ENCODE measurements around the gene NAALADL1. TPM values are rescaled to one million over a fixed set of nuclear protein-coding genes. Genes with fewer than 3 reads are reported as not detected.
"Not testable (repeated sequence)": the region's sequence is repeated elsewhere in the genome, so short reads cannot be mapped to it uniquely, and the experiment has no call there.

Gene NAALADL1
- total RNA-seq, 1 experiment from 2014 or later = 1.4 TPM

GRCh38 chr11:65021509-65021908, 36.8 kb downstream of the NAALADL1 start:
- Histone ChIP-seq H3K27me3 (ENCODE audit: control insufficient read depth, insufficient read depth, low read length) (no peaks in the 10 kb centered on the region), H3K36me3 (replicated peaks; ENCODE audit: control insufficient read depth, insufficient read depth, low read length) (peaks cover 14% of the 10 kb centered on the region), H3K4me3 (ENCODE audit: insufficient read depth, low read depth, low read length) (no peak overlapping the region)
- DNase-seq = no peak

DNA sequence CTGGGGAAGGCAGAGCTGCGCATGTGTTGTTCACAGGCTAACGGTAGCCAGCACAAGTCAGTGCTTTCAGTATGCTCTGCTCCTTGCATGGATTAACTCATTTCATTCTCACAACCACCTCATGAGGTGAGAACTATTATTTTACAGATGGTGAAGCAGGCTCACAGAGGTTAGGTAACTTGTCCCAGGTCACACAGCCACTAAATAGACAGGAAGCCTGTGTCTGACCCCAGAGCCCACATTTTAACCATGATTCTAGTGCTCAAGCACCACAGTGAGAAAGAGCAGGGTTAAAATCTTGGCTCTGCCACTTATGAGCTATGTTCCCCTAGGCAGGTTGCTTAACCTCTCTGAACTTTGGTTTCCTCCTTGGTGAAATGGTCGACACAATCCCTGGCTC, 37.4 kb downstream of the NAALADL1 start:
- Histone ChIP-seq H3K36me3 (replicated peaks; ENCODE audit: control insufficient read depth, insufficient read depth, low read length) (peaks cover 14% of the 10 kb centered on the region), H3K4me3 (ENCODE audit: insufficient read depth, low read depth, low read length) (no peak overlapping the region), H3K27me3 (ENCODE audit: control insufficient read depth, insufficient read depth, low read length) (no peaks in the 10 kb centered on the region)
- no peak for DNase-seq

GRCh38 chr11:65019824-65020223, 38.5 kb downstream of the NAALADL1 start:
- peaks cover 14% of the 10 kb centered on the region for H3K36me3 ChIP-seq (replicated peaks; ENCODE audit: control insufficient read depth, insufficient read depth, low read length)
- no peak for DNase-seq
- H3K27me3 ChIP-seq (ENCODE audit: control insufficient read depth, insufficient read depth, low read length) = no peaks in the 10 kb centered on the region
- no peak overlapping the region for H3K4me3 ChIP-seq (ENCODE audit: insufficient read depth, low read depth, low read length)

- Histone ChIP-seq H3K4me3 (ENCODE audit: insufficient read depth, low read depth, low read length) (no peak overlapping the region), H3K36me3 (replicated peaks; ENCODE audit: control insufficient read depth, insufficient read depth, low read length) (peaks cover 14% of the 10 kb centered on the region), H3K27me3 (ENCODE audit: control insufficient read depth, insufficient read depth, low read length) (no peaks in the 10 kb centered on the region)
- DNase-seq = no peak
Observed at GRCh38 chr11:65017937-65018336, 40.4 kb downstream of the NAALADL1 start.

DNA sequence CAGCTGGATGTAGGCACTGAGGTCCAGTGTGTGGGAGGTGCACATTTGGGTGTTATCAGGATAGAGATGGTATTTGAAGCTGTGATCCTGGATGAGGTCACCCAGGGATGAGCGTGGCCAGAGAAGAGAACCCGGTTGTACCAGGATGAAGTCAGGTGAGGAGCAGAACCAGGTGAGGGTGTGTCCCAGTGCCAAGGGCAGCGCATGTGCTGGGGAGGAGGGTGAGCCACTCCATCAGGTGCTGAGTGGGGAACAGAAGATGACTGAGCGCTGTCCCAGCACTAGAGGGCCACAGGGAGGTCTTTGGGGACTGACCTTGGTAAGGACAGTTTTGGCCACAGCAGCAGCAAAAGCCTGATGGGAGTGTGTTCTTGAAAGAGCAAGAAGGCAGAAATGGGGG, 41.6 kb downstream of the NAALADL1 start:
- DNase-seq = no peak
- Histone ChIP-seq H3K4me3 (ENCODE audit: insufficient read depth, low read depth, low read length) (no peak overlapping the region), H3K27me3 (ENCODE audit: control insufficient read depth, insufficient read depth, low read length) (no peaks in the 10 kb centered on the region), H3K36me3 (replicated peaks; ENCODE audit: control insufficient read depth, insufficient read depth, low read length) (peaks cover 14% of the 10 kb centered on the region)

DNA sequence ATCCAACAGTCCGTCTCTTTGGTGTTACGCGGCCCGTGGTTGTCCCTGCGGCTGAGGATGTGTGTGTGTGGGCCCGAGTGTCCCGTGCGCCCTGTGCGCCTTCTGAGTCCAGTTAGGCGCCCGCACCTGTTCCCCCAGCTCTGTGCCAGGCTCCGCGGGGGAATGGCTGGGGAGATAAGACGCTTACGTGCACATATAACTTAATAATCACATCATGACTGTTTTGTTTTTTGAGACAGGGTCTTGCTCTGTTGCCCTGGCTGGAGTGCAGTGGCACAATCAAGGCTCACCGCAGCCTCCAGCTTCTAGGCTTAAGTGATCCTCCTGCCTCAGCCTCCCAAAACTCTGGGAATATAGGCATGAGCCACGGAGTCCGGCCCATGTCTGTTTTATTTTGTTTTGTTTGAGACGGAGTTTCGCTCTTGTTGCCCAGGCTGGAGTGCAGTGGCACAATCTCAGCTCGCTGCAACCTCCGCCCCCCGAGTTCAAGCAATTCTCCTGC, 43.6 kb downstream of the NAALADL1 start:
- Histone ChIP-seq H3K4me3 (ENCODE audit: insufficient read depth, low read depth, low read length) (peak overlapping the region; percentile 83), H3K36me3 (replicated peaks; ENCODE audit: control insufficient read depth, insufficient read depth, low read length) (peaks cover 6% of the 10 kb centered on the region), H3K27me3 (ENCODE audit: control insufficient read depth, insufficient read depth, low read length) (no peaks in the 10 kb centered on the region)
- DNase-seq = no peak

DNA sequence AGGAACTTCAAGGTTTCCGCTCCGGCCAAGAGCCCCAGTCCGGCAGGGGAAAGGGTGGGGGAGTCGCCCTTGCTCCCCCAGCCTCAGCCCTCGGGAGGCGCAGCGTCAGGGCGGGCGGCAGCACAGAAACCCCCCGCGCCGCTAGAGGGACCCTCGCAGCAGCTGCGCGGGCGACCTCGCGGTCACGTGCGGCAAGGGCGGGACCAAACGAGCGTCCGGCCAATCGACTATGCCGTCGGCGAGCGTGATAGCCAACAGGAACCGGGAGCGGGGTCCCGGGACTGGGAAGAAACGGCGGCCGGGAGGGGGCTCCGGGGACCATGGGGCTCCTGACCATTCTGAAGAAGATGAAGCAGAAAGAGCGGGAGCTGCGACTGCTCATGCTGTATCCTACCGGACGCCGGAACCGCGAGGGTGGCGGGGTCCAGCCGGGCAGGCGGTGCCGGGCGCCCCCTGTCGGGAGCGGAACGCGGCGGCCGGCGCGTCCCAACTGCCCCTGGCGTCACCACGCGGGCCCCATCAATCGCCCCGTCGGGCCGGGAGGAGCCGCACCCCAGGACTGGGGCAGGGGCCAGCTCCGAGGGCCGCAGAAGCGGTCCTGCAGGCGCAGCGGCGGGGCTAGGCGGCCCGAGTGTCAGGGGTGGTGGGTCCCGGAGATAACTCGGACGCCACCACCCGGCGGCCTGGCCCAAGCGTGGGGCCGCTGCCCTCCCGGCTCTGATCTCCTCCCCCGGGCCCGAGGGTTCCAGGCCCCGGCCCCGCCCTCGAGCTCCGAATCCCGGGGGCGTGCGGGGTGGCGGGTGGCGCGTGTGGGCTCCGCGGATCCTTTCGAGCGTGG, 44.2 kb downstream of the NAALADL1 start, which contains the start of gene ARL2:
ARL2 (plus strand) TSS at position 273 of the 838 bp plus-strand sequence; CDS start at position 321, 48 bp downstream.
- H3K27me3 ChIP-seq (ENCODE audit: control insufficient read depth, insufficient read depth, low read length) = no peaks in the 10 kb centered on the region
- DNase-seq = peak; percentile 99
- H3K36me3 ChIP-seq (replicated peaks; ENCODE audit: control insufficient read depth, insufficient read depth, low read length) = peaks cover 5% of the 10 kb centered on the region
- H3K4me3 ChIP-seq (ENCODE audit: insufficient read depth, low read depth, low read length) = peak within 1 kb of the TSS; percentile 83

DNA sequence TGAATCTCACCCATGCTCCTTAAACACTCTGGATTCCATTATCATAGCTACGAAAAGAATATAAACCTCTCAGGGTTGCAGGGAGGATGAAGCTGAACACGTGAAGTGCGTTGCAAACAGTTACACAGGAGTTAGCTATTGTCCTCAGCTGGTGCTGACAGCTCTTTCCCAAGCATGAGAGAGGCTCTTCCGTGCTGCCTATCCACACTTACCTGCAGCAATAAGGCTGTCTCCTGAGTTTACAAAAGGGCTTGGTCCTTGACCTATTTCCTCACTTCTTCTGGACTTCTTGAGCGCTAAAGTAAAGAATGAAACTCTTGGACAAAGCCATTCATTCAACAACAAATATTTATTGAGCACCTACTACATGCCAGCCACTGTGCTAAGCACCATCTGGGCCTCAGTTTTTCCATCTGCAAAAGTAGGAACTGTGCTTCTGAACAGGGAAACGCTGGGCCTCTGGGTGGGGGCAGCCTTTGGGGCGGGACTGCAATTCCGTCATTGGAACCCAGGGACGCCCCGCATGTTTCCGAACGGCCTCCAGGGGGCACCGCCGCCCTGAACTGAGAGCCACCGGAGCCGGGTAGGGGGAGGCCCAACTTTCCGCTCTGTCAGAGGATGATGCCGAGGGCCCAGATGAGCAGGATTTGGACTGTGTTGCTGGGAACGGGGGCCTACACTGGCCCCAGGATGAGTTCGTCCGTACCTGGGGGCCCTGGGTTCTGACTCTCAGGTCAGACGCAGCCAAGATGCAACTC, 45.0 kb downstream of the NAALADL1 start:
- peak; percentile 97 for DNase-seq
- H3K36me3 ChIP-seq (replicated peaks; ENCODE audit: control insufficient read depth, insufficient read depth, low read length) = no peaks in the 10 kb centered on the region; the same call in none of the 2 replicates
- H3K27me3 ChIP-seq (ENCODE audit: control insufficient read depth, insufficient read depth, low read length) = no peaks in the 10 kb centered on the region
- peak overlapping the region; percentile 83 for H3K4me3 ChIP-seq (ENCODE audit: insufficient read depth, low read depth, low read length)

- no peak for DNase-seq
- H3K27me3 ChIP-seq (ENCODE audit: control insufficient read depth, insufficient read depth, low read length) = no peaks in the 10 kb centered on the region
- H3K4me3 ChIP-seq (ENCODE audit: insufficient read depth, low read depth, low read length) = no peak overlapping the region
- no peaks in the 10 kb centered on the region for H3K36me3 ChIP-seq (replicated peaks; ENCODE audit: control insufficient read depth, insufficient read depth, low read length)
Observed at GRCh38 chr11:65008873-65009272, 49.5 kb downstream of the NAALADL1 start.

DNA sequence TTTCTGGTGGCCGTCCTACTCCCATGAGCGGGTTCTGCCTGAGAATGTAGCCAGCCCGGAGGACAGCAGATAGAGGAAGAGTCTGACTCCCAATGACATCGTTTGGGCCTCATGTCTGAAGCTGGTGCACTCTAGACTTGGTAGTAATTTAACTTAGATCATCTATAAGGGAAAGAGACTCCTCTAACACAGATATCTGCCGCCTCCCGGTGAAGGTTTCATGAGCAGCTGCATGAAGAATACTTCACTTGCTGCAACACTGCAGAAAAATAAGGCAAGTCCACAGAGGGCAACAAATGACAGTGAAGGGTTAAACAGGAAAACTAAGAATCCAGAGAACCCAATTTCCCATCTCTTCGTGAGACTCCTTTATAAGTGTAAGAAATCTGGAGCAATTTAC, 50.3 kb downstream of the NAALADL1 start:
- Histone ChIP-seq H3K36me3 (replicated peaks; ENCODE audit: control insufficient read depth, insufficient read depth, low read length) (no peaks in the 10 kb centered on the region), H3K27me3 (ENCODE audit: control insufficient read depth, insufficient read depth, low read length) (no peaks in the 10 kb centered on the region), H3K4me3 (ENCODE audit: insufficient read depth, low read depth, low read length) (no peak overlapping the region)
- no peak for DNase-seq

GRCh38 chr11:65003968-65004367, 54.4 kb downstream of the NAALADL1 start:
- not testable (repeated sequence) for H3K27me3 ChIP-seq (ENCODE audit: control insufficient read depth, insufficient read depth, low read length); DNase-seq; H3K4me3 ChIP-seq (ENCODE audit: insufficient read depth, low read depth, low read length); H3K36me3 ChIP-seq (replicated peaks; ENCODE audit: control insufficient read depth, insufficient read depth, low read length)

- peak; percentile 65 for DNase-seq
- H3K36me3 ChIP-seq (replicated peaks; ENCODE audit: control insufficient read depth, insufficient read depth, low read length) = no peaks in the 10 kb centered on the region
- no peaks in the 10 kb centered on the region for H3K27me3 ChIP-seq (ENCODE audit: control insufficient read depth, insufficient read depth, low read length)
- no peak overlapping the region for H3K4me3 ChIP-seq (ENCODE audit: insufficient read depth, low read depth, low read length)
Observed at GRCh38 chr11:65003282-65003681, 55.1 kb downstream of the NAALADL1 start.

DNA sequence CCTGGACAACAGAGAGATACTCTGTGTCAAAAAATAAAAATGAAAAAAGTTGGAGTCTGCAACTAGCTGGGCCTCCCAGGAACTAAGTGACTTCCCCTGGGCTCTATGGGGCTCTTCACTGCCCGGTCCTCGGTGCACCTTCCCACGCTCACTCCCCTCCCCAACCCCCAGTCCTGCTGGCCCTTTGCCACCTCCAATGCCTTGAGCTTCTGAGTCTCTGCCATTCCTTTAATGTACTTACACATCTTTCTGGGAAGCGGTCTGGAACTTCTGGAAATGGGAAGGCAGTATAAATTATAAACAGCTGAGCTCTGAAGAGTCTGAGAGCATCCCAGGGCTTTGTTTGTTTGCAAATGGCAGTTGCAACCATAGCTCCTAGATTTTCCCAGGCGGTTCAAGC, 55.6 kb downstream of the NAALADL1 start:
- DNase-seq = no peak
- Histone ChIP-seq H3K36me3 (replicated peaks; ENCODE audit: control insufficient read depth, insufficient read depth, low read length) (no peaks in the 10 kb centered on the region), H3K27me3 (ENCODE audit: control insufficient read depth, insufficient read depth, low read length) (no peaks in the 10 kb centered on the region), H3K4me3 (ENCODE audit: insufficient read depth, low read depth, low read length) (no peak overlapping the region)

DNA sequence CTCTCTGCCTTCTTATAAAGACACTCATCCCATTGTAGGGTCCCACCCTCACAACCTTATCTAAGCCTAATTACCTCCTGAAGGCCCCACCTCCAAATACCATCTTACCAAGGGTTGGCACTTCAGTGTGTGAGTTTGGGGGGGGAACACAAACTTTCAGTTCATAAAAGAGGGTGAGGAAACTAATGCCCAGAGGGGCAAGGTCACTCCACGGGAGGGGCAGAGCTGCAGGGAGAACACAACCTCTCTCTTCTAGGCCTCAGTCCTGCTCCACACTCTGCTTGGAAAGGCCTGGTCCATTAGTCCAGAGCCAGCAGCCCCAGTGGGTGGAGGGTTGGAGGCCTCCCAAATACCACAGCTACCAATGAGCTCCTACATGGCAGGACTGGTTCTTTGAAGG, 58.9 kb downstream of the NAALADL1 start:
- no peak for DNase-seq
- H3K36me3 ChIP-seq (replicated peaks; ENCODE audit: control insufficient read depth, insufficient read depth, low read length) = no peaks in the 10 kb centered on the region
- no peaks in the 10 kb centered on the region for H3K27me3 ChIP-seq (ENCODE audit: control insufficient read depth, insufficient read depth, low read length)
- no peak overlapping the region for H3K4me3 ChIP-seq (ENCODE audit: insufficient read depth, low read depth, low read length)
